Activated CD4-positive, alpha-beta T cell treated with anti-CD3 and anti-CD28 coated beads, Interleukin-2, amount 10 ng/mL, durations not matched to agents 7 days and 5 days (primary cell): Measurements from ENCODE around the gene API5. TPM values are rescaled to one million over a fixed set of nuclear protein-coding genes. Genes with fewer than 3 reads are reported as not detected.

Source experiments
- total RNA-seq, 2 experiments: library from RNA; stranded (reverse); gene quantifications; one replicate each; pipeline ENCODE4 v1.2.3, GENCODE V29; 2021

Gene API5
- total RNA-seq, 2 experiments from 2014 or later = 124 to 129 TPM

Other genes with a start within 250 kb of the API5 start
- 10 to 100 TPM; 72.5 to 75.1 TPM for gene TTC17, start 46.9 kb downstream of the API5 start, total RNA-seq